ENCODE data around the gene REEP1. TPM values are rescaled to one million over a fixed set of nuclear protein-coding genes. Genes with fewer than 3 reads are reported as not detected.

REEP1 gene
- total and polyA plus RNA-seq, 2 of the 4 experiments (the other 2 are of a cell fraction) = under 0.01 to 0.03 TPM

DNA sequence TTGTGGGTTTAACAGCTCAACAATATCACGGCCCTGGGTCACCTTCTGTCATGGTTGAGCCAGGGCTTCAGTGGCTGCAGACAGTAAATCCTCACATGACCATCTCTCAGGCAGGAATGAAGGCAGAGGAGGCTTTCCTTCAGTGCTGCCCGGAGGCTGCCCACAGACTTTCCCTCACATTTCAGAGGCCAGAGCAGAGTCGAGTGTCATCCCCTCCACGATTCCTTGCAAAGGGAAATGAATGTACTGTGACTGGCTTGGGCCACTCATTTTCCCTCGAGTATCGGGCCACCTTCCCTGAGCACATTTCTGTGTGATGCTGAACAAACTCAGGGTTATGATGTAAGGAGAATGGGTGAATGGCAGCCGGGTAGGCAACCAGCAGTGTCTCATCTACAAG, 10.0 kb upstream of the REEP1 start:
- ChIA-PET POLR2A (ENCODE audit: unreplicated experiment) (no interaction called here), CTCF (no interaction called here)
- Histone ChIP-seq H2AFZ (replicated peaks; ENCODE audit: low read length, poor library complexity) (no peak overlapping the region), H4K91ac (ENCODE audit: insufficient read depth, low read depth, low read length) (no peak overlapping the region), H3K56ac (ENCODE audit: extremely low read depth, insufficient read depth, low read length) (no peak overlapping the region), H3K14ac (replicated peaks; ENCODE audit: low read depth, low read length) (no peak overlapping the region), H3K27me3 (ENCODE audit: control insufficient read depth, insufficient read depth, low read length) (peaks cover 7% of the 10 kb centered on the region), H4K8ac (ENCODE audit: low read depth in 2 of 2, low read length in 2 of 2) (no peak overlapping the region), H4K20me1 (ENCODE audit: insufficient read depth, low read length) (no peaks in the 10 kb centered on the region), H3K4ac (ENCODE audit: low read depth, low read length) (no peak overlapping the region), H3K18ac (ENCODE audit: low read depth, low read length) (no peak overlapping the region), H2AK9ac (replicated peaks; ENCODE audit: low read depth, low read length, poor library complexity) (no peak overlapping the region), H3K4me1 (ENCODE audit: control insufficient read depth, insufficient read depth, low read length) (no peaks in the 10 kb centered on the region), H3K27ac (ENCODE audit: insufficient read depth, low read length) (no peak overlapping the region), H2BK20ac (ENCODE audit: low read depth, low read length) (no peak overlapping the region), H3K36me3 (ENCODE audit: control insufficient read depth, insufficient read depth, low read length) (no peaks in the 10 kb centered on the region), H3K9me1 (ENCODE audit: insufficient read depth, low read length) (no peaks in the 10 kb centered on the region), H3K9ac (ENCODE audit: low read depth, low read length) (no peak overlapping the region), H4K5ac (ENCODE audit: low read depth, low read length) (no peak overlapping the region), H3K4me2 (ENCODE audit: low read depth, low read length) (no peak overlapping the region), H2BK5ac (ENCODE audit: low read depth, low read length, poor library complexity, severe bottlenecking) (no peak overlapping the region), H2AK5ac (ENCODE audit: low read depth, low read length) (no peak overlapping the region), H3K23ac (ENCODE audit: low read depth, low read length) (no peak overlapping the region), H3K4me3 (ENCODE audit: insufficient read depth, low read depth, low read length) (no peak overlapping the region), H3K79me1 (ENCODE audit: low read depth in 1 of 2, low read length in 2 of 2) (no peaks in the 10 kb centered on the region), H2BK15ac (ENCODE audit: low read depth, low read length) (no peak overlapping the region), H2BK120ac (ENCODE audit: low read depth, low read length) (no peak overlapping the region), H3K9me3 (ENCODE audit: control insufficient read depth, insufficient read depth, low read length) (no peaks in the 10 kb centered on the region)
- no TSS peak for BruUV-seq (replicated peaks)
- DNase-seq = no peak
- no peak for ATAC-seq (ENCODE audit: low read depth)
- intact Hi-C loops (cut with micrococcal nuclease) = loop anchor here (10.0 kb wide), 1 partner anchor 83 kb away; no protein-coding TSS in a partner anchor
- dilution Hi-C loops (cut with HindIII; ENCODE audit: low sequenced_read_pairs, unreplicated experiment) = no loop called here
- in situ Hi-C loops (cut with MboI; ENCODE audit: low sequenced_read_pairs) = no loop called here
- WGBS, 2 experiments (ENCODE audit: extremely low coverage in 2 of 2, insufficient read length in 1 of 2) = no CpG with 5 or more reads among the region's 7 CpGs
- TF ChIP-seq, protein P1, sequence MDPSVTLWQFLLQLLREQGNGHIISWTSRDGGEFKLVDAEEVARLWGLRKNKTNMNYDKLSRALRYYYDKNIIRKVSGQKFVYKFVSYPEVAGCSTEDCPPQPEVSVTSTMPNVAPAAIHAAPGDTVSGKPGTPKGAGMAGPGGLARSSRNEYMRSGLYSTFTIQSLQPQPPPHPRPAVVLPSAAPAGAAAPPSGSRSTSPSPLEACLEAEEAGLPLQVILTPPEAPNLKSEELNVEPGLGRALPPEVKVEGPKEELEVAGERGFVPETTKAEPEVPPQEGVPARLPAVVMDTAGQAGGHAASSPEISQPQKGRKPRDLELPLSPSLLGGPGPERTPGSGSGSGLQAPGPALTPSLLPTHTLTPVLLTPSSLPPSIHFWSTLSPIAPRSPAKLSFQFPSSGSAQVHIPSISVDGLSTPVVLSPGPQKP (IDR thresholded peaks at IDR 0.05; ENCODE audit: borderline replicate concordance, low read depth, low read length) = no peak
- TF ChIP-seq CEBPB (IDR thresholded peaks at IDR 0.05; ENCODE audit: low read depth, low read length) = no peak
- TF ChIP-seq, protein P2, sequence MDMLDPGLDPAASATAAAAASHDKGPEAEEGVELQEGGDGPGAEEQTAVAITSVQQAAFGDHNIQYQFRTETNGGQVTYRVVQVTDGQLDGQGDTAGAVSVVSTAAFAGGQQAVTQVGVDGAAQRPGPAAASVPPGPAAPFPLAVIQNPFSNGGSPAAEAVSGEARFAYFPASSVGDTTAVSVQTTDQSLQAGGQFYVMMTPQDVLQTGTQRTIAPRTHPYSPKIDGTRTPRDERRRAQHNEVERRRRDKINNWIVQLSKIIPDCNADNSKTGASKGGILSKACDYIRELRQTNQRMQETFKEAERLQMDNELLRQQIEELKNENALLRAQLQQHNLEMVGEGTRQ (IDR thresholded peaks at IDR 0.05; ENCODE audit: low read depth, low read length) = no peak
- TF ChIP-seq, protein P3, sequence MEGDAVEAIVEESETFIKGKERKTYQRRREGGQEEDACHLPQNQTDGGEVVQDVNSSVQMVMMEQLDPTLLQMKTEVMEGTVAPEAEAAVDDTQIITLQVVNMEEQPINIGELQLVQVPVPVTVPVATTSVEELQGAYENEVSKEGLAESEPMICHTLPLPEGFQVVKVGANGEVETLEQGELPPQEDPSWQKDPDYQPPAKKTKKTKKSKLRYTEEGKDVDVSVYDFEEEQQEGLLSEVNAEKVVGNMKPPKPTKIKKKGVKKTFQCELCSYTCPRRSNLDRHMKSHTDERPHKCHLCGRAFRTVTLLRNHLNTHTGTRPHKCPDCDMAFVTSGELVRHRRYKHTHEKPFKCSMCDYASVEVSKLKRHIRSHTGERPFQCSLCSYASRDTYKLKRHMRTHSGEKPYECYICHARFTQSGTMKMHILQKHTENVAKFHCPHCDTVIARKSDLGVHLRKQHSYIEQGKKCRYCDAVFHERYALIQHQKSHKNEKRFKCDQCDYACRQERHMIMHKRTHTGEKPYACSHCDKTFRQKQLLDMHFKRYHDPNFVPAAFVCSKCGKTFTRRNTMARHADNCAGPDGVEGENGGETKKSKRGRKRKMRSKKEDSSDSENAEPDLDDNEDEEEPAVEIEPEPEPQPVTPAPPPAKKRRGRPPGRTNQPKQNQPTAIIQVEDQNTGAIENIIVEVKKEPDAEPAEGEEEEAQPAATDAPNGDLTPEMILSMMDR (conservative IDR thresholded peaks at IDR 0.05; ENCODE audit: low read depth, low read length) = no peak
- no peak for TF ChIP-seq MAZ (IDR thresholded peaks at IDR 0.05; ENCODE audit: borderline replicate concordance, low read depth, low read length)
- no peak for TF ChIP-seq RCOR1 (IDR thresholded peaks at IDR 0.05; ENCODE audit: insufficient replicate concordance, low read length)
- no peak for TF ChIP-seq POLR2A (IDR thresholded peaks at IDR 0.05; ENCODE audit: low read depth, low read length)
- TF ChIP-seq SMC3 (IDR thresholded peaks at IDR 0.05; ENCODE audit: low read depth, low read length) = no peak
- TF ChIP-seq FOS (IDR thresholded peaks at IDR 0.05; ENCODE audit: low read depth, low read length) = no peak

Measured in IMR-90 (cell line).